Glutamatergic neuron (in vitro differentiated cells): Measurements from ENCODE around the gene LDHD. TPM values are rescaled to one million over a fixed set of nuclear protein-coding genes. Genes with fewer than 3 reads are reported as not detected.

Experiments
- DNase-seq: peaks from one replicate; pipeline ENCODE4 v3.0.0; 2022
- H3K27ac Mint-ChIP-seq: one replicate; pipeline ENCODE4 v1.8.0; 2020; ENCODE audit warnings: mild to moderate bottlenecking, mixed read lengths, inconsistent platforms; ENCODE audit not compliant: unreplicated experiment
- H3K27me3 Mint-ChIP-seq: one replicate; pipeline ENCODE4 v1.8.0; 2020; ENCODE audit warnings: mild to moderate bottlenecking, moderate library complexity, mixed read lengths, inconsistent platforms; ENCODE audit not compliant: unreplicated experiment
- H3K36me3 Mint-ChIP-seq: one replicate; pipeline ENCODE4 v1.8.0; 2020; ENCODE audit warnings: mild to moderate bottlenecking, mixed read lengths, inconsistent platforms; ENCODE audit not compliant: unreplicated experiment
- H3K4me1 Mint-ChIP-seq: one replicate; pipeline ENCODE4 v1.8.0; 2020; ENCODE audit warnings: mild to moderate bottlenecking, low read depth, mixed read lengths, inconsistent platforms; ENCODE audit not compliant: unreplicated experiment
- H3K4me3 Mint-ChIP-seq: one replicate; pipeline ENCODE4 v1.8.0; 2020; ENCODE audit warnings: mild to moderate bottlenecking, mixed read lengths, inconsistent platforms; ENCODE audit not compliant: unreplicated experiment
- H3K9me3 Mint-ChIP-seq: one replicate; pipeline ENCODE4 v1.8.0; 2020; ENCODE audit warnings: mild to moderate bottlenecking, moderate library complexity, mixed read lengths, inconsistent platforms; ENCODE audit not compliant: unreplicated experiment
- CTCF ChIP-seq: fragments of 200-600 bp; sonication (generic); IDR thresholded peaks from one replicate; pipeline ENCODE4 v1.5.0; 2021; ENCODE audit not compliant: partially characterized antibody, unreplicated experiment
- total RNA-seq: library from RNA; stranded (reverse); fragmentation: NEBNext Ultra II Directional; extraction: Animal tissue kit (Norgen Biotek cat#: 25700); gene quantifications from one replicate; pipeline ENCODE4 v1.2.1, GENCODE V29; 2021; ENCODE audit not compliant: unreplicated experiment

LDHD gene
- total RNA-seq, 1 donor from 2014 or later, result not detected

GRCh38 chr16:75114946-75115825, 1.4 kb downstream of the LDHD start:
- Mint-ChIP-seq H3K9me3 (peaks cover 13% of the 10 kb centered on the region), H3K4me3 (no peak overlapping the region), H3K36me3 (no peaks in the 10 kb centered on the region), H3K27me3 (peaks cover 9% of the 10 kb centered on the region), H3K4me1 (peaks cover 11% of the 10 kb centered on the region), H3K27ac (no peak overlapping the region)
- DNase-seq, result no peak
- no peak for TF ChIP-seq CTCF

GRCh38 chr16:75114179-75114945, 2.2 kb downstream of the LDHD start:
- H3K9me3 Mint-ChIP-seq, result peaks cover 11% of the 10 kb centered on the region
- H3K4me3 Mint-ChIP-seq, result no peak overlapping the region
- H3K27me3 Mint-ChIP-seq, result peaks cover 10% of the 10 kb centered on the region
- no peak for TF ChIP-seq CTCF
- no peaks in the 10 kb centered on the region for H3K36me3 Mint-ChIP-seq
- no peak overlapping the region for H3K27ac Mint-ChIP-seq
- H3K4me1 Mint-ChIP-seq, result peaks cover 14% of the 10 kb centered on the region
- no peak for DNase-seq

- H3K4me1 Mint-ChIP-seq, result peaks cover 14% of the 10 kb centered on the region
- no peak overlapping the region for H3K4me3 Mint-ChIP-seq
- H3K27ac Mint-ChIP-seq, result no peak overlapping the region
- peaks cover 11% of the 10 kb centered on the region for H3K9me3 Mint-ChIP-seq
- H3K27me3 Mint-ChIP-seq, result peaks cover 10% of the 10 kb centered on the region
- DNase-seq, result no peak
- no peak for TF ChIP-seq CTCF
- no peaks in the 10 kb centered on the region for H3K36me3 Mint-ChIP-seq
These were observed 2.9 kb downstream of the LDHD start for GRCh38 chr16:75113541-75114121.

DNA sequence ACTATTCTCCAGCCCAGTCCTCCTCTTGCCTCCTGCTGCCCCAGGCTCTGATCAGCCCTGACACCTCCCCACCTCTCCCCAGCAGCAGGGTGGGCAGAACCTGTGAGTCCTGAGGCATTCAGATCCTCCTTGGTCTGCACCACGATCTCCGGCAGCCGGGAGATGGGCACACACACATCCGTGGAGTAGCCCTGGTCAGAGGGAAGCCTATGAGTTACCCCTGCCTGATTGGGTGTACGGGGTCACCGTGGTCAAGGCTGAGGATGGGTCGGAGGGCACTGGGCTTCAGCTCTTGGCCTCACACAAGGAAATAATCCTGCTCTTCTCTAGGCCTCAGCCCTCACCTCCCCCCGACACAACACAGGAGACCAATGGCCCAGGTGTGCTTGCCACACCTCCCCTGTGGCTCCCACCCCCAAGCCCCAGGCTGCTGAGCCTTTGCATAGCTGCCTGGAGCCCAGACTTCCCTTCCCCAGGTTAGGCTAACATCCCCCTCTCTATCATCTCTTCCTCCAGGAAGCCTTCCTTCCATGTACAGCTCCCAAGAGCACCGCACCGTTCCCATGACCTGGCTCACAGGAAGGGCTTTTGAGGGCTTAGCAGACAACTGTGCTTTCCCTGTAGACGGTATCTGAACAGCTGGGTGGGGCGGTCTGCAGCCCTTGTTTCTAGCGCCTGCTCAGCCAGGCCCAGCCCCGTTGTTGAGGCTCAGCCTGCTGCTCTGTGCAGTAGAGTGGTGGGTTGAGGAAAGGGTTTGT, 3.7 kb downstream of the LDHD start:
- peaks cover 11% of the 10 kb centered on the region for H3K9me3 Mint-ChIP-seq
- no peak overlapping the region for H3K4me3 Mint-ChIP-seq
- peak overlapping the region; percentile 73 for H3K27ac Mint-ChIP-seq

More for the DNA sequence above, 3.7 kb downstream of the LDHD start:
- H3K27me3 Mint-ChIP-seq, result peaks cover 10% of the 10 kb centered on the region
- no peak for DNase-seq
- peaks cover 14% of the 10 kb centered on the region for H3K4me1 Mint-ChIP-seq
- TF ChIP-seq CTCF, result no peak
- no peaks in the 10 kb centered on the region for H3K36me3 Mint-ChIP-seq
